Mesendoderm (in vitro differentiated cells): ENCODE data around the gene KIF5C.

Experiments used
- DNase-seq: peaks from one replicate; pipeline ENCODE4 v3.0.0; 2013
- H2AK5ac ChIP-seq: 2 replicates; pipeline ENCODE4 v1.6.1; 2013; ENCODE audit warnings: low read length, inconsistent platforms
- H2BK120ac ChIP-seq: 2 replicates; pipeline ENCODE4 v1.6.1; 2013; ENCODE audit warnings: low read depth, mild to moderate bottlenecking, low read length, moderate library complexity, mixed read lengths
- H2BK15ac ChIP-seq: replicated peaks from 2 replicates; pipeline ENCODE4 v1.6.1; 2013; ENCODE audit warnings: low read depth, mild to moderate bottlenecking, moderate library complexity
- H2BK5ac ChIP-seq: 2 replicates; pipeline ENCODE4 v1.6.1; 2013; ENCODE audit warnings: low read length, inconsistent platforms
- H3K18ac ChIP-seq: 2 replicates; pipeline ENCODE4 v1.6.1; 2013; ENCODE audit warnings: mild to moderate bottlenecking, low read length, mixed read lengths
- H3K23ac ChIP-seq: one replicate; pipeline ENCODE4 v1.6.1; 2013; ENCODE audit warnings: low read length
- H3K27ac ChIP-seq: 2 replicates; pipeline ENCODE4 v1.5.1; 2013; ENCODE audit warnings: low read depth, mild to moderate bottlenecking, inconsistent platforms, low read length, moderate library complexity
- H3K27me3 ChIP-seq: 2 replicates; pipeline ENCODE4 v1.6.1; 2013; ENCODE audit warnings: low read length, control low read depth, mild to moderate bottlenecking, inconsistent platforms; ENCODE audit not compliant: insufficient read depth, poor library complexity
- H3K36me3 ChIP-seq: 2 replicates; pipeline ENCODE4 v1.6.1; 2013; ENCODE audit warnings: low read length, inconsistent platforms; ENCODE audit not compliant: control insufficient read depth, insufficient read depth
- H3K4ac ChIP-seq: one replicate; pipeline ENCODE4 v1.6.1; 2013; ENCODE audit warnings: low read depth, mild to moderate bottlenecking, low read length, moderate library complexity
- H3K4me1 ChIP-seq: 2 replicates; pipeline ENCODE4 v1.6.1; 2013; ENCODE audit warnings: low read depth, low read length, inconsistent platforms; ENCODE audit not compliant: control insufficient read depth
- H3K4me2 ChIP-seq: 2 replicates; pipeline ENCODE4 v1.6.1; 2013; ENCODE audit warnings: low read length
- H3K4me3 ChIP-seq: 2 replicates; pipeline ENCODE4 v1.5.1; 2013; ENCODE audit warnings: mild to moderate bottlenecking, low read length
- H3K56ac ChIP-seq: one replicate; pipeline ENCODE4 v1.6.1; 2013; ENCODE audit warnings: low read length
- H3K79me1 ChIP-seq: 2 replicates; pipeline ENCODE4 v1.6.1; 2013; ENCODE audit warnings: low read length, inconsistent platforms
- H3K79me2 ChIP-seq: 2 replicates; pipeline ENCODE4 v1.6.1; 2013; ENCODE audit warnings: mild to moderate bottlenecking, low read length; ENCODE audit not compliant: control insufficient read depth, insufficient read depth
- H3K9ac ChIP-seq: 2 replicates; pipeline ENCODE4 v1.6.1; 2013; ENCODE audit warnings: low read length, inconsistent platforms
- H4K5ac ChIP-seq: one replicate; pipeline ENCODE4 v1.6.1; 2013; ENCODE audit warnings: low read length
- H4K8ac ChIP-seq: one replicate; pipeline ENCODE4 v1.6.1; 2013; ENCODE audit warnings: low read depth, mild to moderate bottlenecking, control low read depth, low read length, moderate library complexity
- WGBS: extraction: QIAGEN DNeasy Blood & Tissue Kit; methylation state at CpG from one replicate; pipeline ENCODE4 v1.1.7; 2013; ENCODE audit warnings: low lambda C conversion rate, missing lambda C conversion rate; ENCODE audit not compliant: insufficient coverage; ENCODE audit errors: extremely low coverage; 5-methylcytosine and 5-hydroxymethylcytosine counted together

Gene KIF5C

GRCh38 chr2:149029307-149029965, 154.4 kb downstream of the KIF5C start:
- H2BK15ac ChIP-seq, result no peak overlapping the region
- no peaks in the 10 kb centered on the region for H3K4me1 ChIP-seq
- no peak overlapping the region for H3K56ac ChIP-seq
- no peak overlapping the region for H4K8ac ChIP-seq
- no peaks in the 10 kb centered on the region for H3K79me2 ChIP-seq
- H3K27me3 ChIP-seq, result no peaks in the 10 kb centered on the region
- no peak overlapping the region for H3K4ac ChIP-seq
- no peak overlapping the region for H3K4me2 ChIP-seq
- no peak overlapping the region for H2BK120ac ChIP-seq
- H2BK5ac ChIP-seq, result no peak overlapping the region
- no peaks in the 10 kb centered on the region for H3K36me3 ChIP-seq
- no peak overlapping the region for H3K4me3 ChIP-seq
- no peaks in the 10 kb centered on the region for H3K79me1 ChIP-seq
- WGBS, result no CpG with 5 or more reads among the region's 11 CpGs
- DNase-seq, result no peak
- H3K27ac ChIP-seq, result no peak overlapping the region
- no peak overlapping the region for H3K18ac ChIP-seq
- H2AK5ac ChIP-seq, result no peak overlapping the region
- H4K5ac ChIP-seq, result no peak overlapping the region
- no peak overlapping the region for H3K9ac ChIP-seq
- H3K23ac ChIP-seq, result no peak overlapping the region

DNA sequence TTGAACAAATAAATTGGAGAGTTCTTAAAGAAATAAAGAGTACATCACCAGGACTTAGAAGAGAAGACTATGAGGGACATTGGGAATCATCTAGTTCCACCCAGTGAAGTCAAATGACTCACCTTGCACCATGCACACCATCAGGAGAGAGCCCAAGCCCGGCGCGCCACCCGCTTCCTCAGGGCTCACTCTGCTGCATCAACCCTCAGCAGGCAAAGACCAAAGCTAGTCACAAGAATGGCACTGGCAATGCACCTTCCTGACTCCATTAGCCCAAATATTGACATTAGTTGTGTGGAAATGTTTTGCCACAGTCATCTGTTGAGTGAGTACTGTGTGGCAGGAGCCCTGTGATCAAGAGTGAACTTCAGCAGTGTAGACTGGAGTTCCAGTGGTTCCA, 156.4 kb downstream of the KIF5C start:
- H2BK15ac ChIP-seq, result no peak overlapping the region
- H3K36me3 ChIP-seq, result no peaks in the 10 kb centered on the region
- no peak overlapping the region for H3K4me3 ChIP-seq
- no peak overlapping the region for H3K23ac ChIP-seq
- no peak overlapping the region for H2BK120ac ChIP-seq
- no peak overlapping the region for H3K27ac ChIP-seq
- no peaks in the 10 kb centered on the region for H3K27me3 ChIP-seq
- no peak overlapping the region for H4K8ac ChIP-seq
- WGBS, result no CpG with 5 or more reads among the region's 4 CpGs
- no peak overlapping the region for H3K56ac ChIP-seq
- H2AK5ac ChIP-seq, result no peak overlapping the region
- no peak overlapping the region for H3K9ac ChIP-seq
- H4K5ac ChIP-seq, result no peak overlapping the region
- no peaks in the 10 kb centered on the region for H3K79me2 ChIP-seq
- no peak overlapping the region for H3K18ac ChIP-seq
- no peaks in the 10 kb centered on the region for H3K4me1 ChIP-seq
- no peaks in the 10 kb centered on the region for H3K79me1 ChIP-seq
- DNase-seq, result no peak
- H3K4ac ChIP-seq, result no peak overlapping the region
- H3K4me2 ChIP-seq, result no peak overlapping the region
- H2BK5ac ChIP-seq, result no peak overlapping the region

GRCh38 chr2:149033716-149034115, 158.7 kb downstream of the KIF5C start:
- WGBS, result no CpG with 5 or more reads among the region's 8 CpGs
- Histone ChIP-seq H4K5ac (no peak overlapping the region), H4K8ac (no peak overlapping the region), H2BK120ac (no peak overlapping the region), H3K27me3 (no peaks in the 10 kb centered on the region), H3K79me1 (no peaks in the 10 kb centered on the region), H3K4me1 (no peaks in the 10 kb centered on the region), H3K79me2 (no peaks in the 10 kb centered on the region), H3K36me3 (no peaks in the 10 kb centered on the region), H3K27ac (no peak overlapping the region), H3K4ac (no peak overlapping the region), H3K9ac (no peak overlapping the region), H3K56ac (no peak overlapping the region), H2BK15ac (no peak overlapping the region), H3K23ac (no peak overlapping the region), H2AK5ac (no peak overlapping the region), H3K18ac (no peak overlapping the region), H3K4me3 (no peak overlapping the region), H3K4me2 (no peak overlapping the region), H2BK5ac (no peak overlapping the region)
- DNase-seq, result peak; percentile 70

- Histone ChIP-seq H3K4me1 (no peaks in the 10 kb centered on the region), H3K4me3 (no peak overlapping the region), H3K4ac (no peak overlapping the region), H3K79me1 (no peaks in the 10 kb centered on the region), H2BK5ac (no peak overlapping the region), H3K27me3 (no peaks in the 10 kb centered on the region), H2AK5ac (no peak overlapping the region), H3K36me3 (no peaks in the 10 kb centered on the region), H2BK15ac (no peak overlapping the region), H3K4me2 (no peak overlapping the region), H2BK120ac (no peak overlapping the region), H3K56ac (peak overlapping the region; percentile 45), H3K79me2 (no peaks in the 10 kb centered on the region), H3K27ac (no peak overlapping the region), H3K9ac (no peak overlapping the region), H3K23ac (no peak overlapping the region), H3K18ac (no peak overlapping the region), H4K5ac (no peak overlapping the region), H4K8ac (no peak overlapping the region)
- WGBS, result no CpG with 5 or more reads among the region's 6 CpGs
- DNase-seq, result no peak
Measured at GRCh38 chr2:149034406-149034805, 159.4 kb downstream of the KIF5C start.

GRCh38 chr2:149036507-149037293, 161.7 kb downstream of the KIF5C start:
- no peak for DNase-seq
- WGBS, result no CpG with 5 or more reads among the region's 4 CpGs
- no peak overlapping the region for H3K18ac ChIP-seq
- H3K4me1 ChIP-seq, result no peaks in the 10 kb centered on the region
- H3K27ac ChIP-seq, result no peak overlapping the region
- no peak overlapping the region for H3K23ac ChIP-seq
- no peak overlapping the region for H3K4me2 ChIP-seq
- H3K4ac ChIP-seq, result no peak overlapping the region
- no peak overlapping the region for H2BK5ac ChIP-seq
- H3K56ac ChIP-seq, result no peak overlapping the region
- H3K79me1 ChIP-seq, result no peaks in the 10 kb centered on the region
- no peak overlapping the region for H4K8ac ChIP-seq
- H4K5ac ChIP-seq, result no peak overlapping the region
- H2BK15ac ChIP-seq, result no peak overlapping the region
- no peak overlapping the region for H2AK5ac ChIP-seq
- no peak overlapping the region for H3K4me3 ChIP-seq
- H3K79me2 ChIP-seq, result no peaks in the 10 kb centered on the region
- H2BK120ac ChIP-seq, result no peak overlapping the region
- no peak overlapping the region for H3K9ac ChIP-seq
- H3K27me3 ChIP-seq, result no peaks in the 10 kb centered on the region
- H3K36me3 ChIP-seq, result no peaks in the 10 kb centered on the region
